COLO668 (cell line): Measurements from ENCODE around the gene SKP2.
A peak's percentile ranks its signal among the peaks of the same experiment; 100 is the strongest.
"Not testable (repeated sequence)": the region's sequence is repeated elsewhere in the genome, so short reads cannot be mapped to it uniquely, and the experiment has no call there.

Experiments used
- DNase-seq: peaks from one replicate; lab custom pipeline; 2025; ENCODE audit not compliant: unreplicated experiment; lab: John Stamatoyannopoulos, UW

SKP2 gene

GRCh38 chr5:36151434-36152323 lies at the start of gene SKP2, which contains the start of gene LMBRD2:
TSS of gene SKP2 (plus strand) at chr5:36152111. CDS start at chr5:36152263, 152 bp downstream.
TSS of gene LMBRD2 (minus strand) at chr5:36151887. CDS start at chr5:36143349, 8,538 bp downstream.
- peak; percentile 99 for DNase-seq

GRCh38 chr5:36105819-36106218 lies 46.1 kb upstream of the SKP2 start:
- DNase-seq = no peak

- no peak for DNase-seq
Measured at GRCh38 chr5:36108758-36109460, 43.0 kb upstream of the SKP2 start.

GRCh38 chr5:36111238-36111637 lies 40.7 kb upstream of the SKP2 start:
- no peak for DNase-seq

- no peak for DNase-seq
Measured at GRCh38 chr5:36125868-36126267, 26.0 kb upstream of the SKP2 start.

GRCh38 chr5:36128795-36129194 lies 23.1 kb upstream of the SKP2 start:
- DNase-seq = no peak

GRCh38 chr5:36129666-36130065 lies 22.2 kb upstream of the SKP2 start:
- DNase-seq = not testable (repeated sequence)

- DNase-seq = not testable (repeated sequence)
Measured at GRCh38 chr5:36133009-36133408, 18.9 kb upstream of the SKP2 start.

GRCh38 chr5:36135988-36136387 lies 15.9 kb upstream of the SKP2 start:
- DNase-seq = no peak

- DNase-seq = no peak
Measured at GRCh38 chr5:36136581-36136980, 15.3 kb upstream of the SKP2 start.

- no peak for DNase-seq
Measured at GRCh38 chr5:36138900-36139683, 12.8 kb upstream of the SKP2 start.

GRCh38 chr5:36145311-36145710 lies 6.6 kb upstream of the SKP2 start:
- DNase-seq = no peak

- no peak for DNase-seq
Measured at GRCh38 chr5:36146390-36146789, 5.5 kb upstream of the SKP2 start.

GRCh38 chr5:36147681-36148080 lies 4.2 kb upstream of the SKP2 start:
- DNase-seq = no peak

- DNase-seq = peak; percentile 57
Measured at GRCh38 chr5:36150676-36151433, 1.1 kb upstream of the SKP2 start.

GRCh38 chr5:36152324-36153297 lies 700 bp downstream of the SKP2 start:
- DNase-seq = no peak

GRCh38 chr5:36153298-36153677 lies 1.4 kb downstream of the SKP2 start:
- DNase-seq = no peak

GRCh38 chr5:36153726-36154125 lies 1.8 kb downstream of the SKP2 start:
- DNase-seq = no peak

- no peak for DNase-seq
Measured at GRCh38 chr5:36155291-36155690, 3.4 kb downstream of the SKP2 start.
